ENCODE data around the gene RAP1GAP. TPM values are rescaled to one million over a fixed set of nuclear protein-coding genes. Genes with fewer than 3 reads are reported as not detected.

RAP1GAP gene
- total RNA-seq, 2 donors from 2014 or later, result 8.0 to 8.2 TPM

- Histone ChIP-seq H3K9me3 (ENCODE audit: control insufficient read depth, low read length) (no peaks in the 10 kb centered on the region), H3K4me3 (ENCODE audit: low read length) (no peak overlapping the region), H3K36me3 (ENCODE audit: control insufficient read depth, insufficient read depth, low read length) (no peaks in the 10 kb centered on the region), H3K27ac (ENCODE audit: low read depth, low read length) (no peak overlapping the region), H3K27me3 (ENCODE audit: control insufficient read depth, insufficient read depth, low read length, poor library complexity, severe bottlenecking) (no peaks in the 10 kb centered on the region), H3K9ac (ENCODE audit: extremely low read depth, low read length, poor library complexity, severe bottlenecking) (no peak overlapping the region), H3K4me1 (ENCODE audit: control insufficient read depth, insufficient read depth, low read length) (no peaks in the 10 kb centered on the region)
- H3K27me3 Mint-ChIP-seq (ENCODE audit: insufficient read depth), result no peaks in the 10 kb centered on the region
- peak overlapping the region; percentile 5 for H3K27ac Mint-ChIP-seq
- 78 to 81% methylated on average over 8 of the region's 8 CpGs for WGBS, 2 experiments (ENCODE audit: insufficient coverage in 1 of 2, insufficient read length in 1 of 2)
- H3K4me1 Mint-ChIP-seq, result peaks cover 4% of the 10 kb centered on the region
- TF ChIP-seq CTCF (conservative IDR thresholded peaks at IDR 0.05), result no peak
- H3K4me3 Mint-ChIP-seq, result no peak overlapping the region
- H3K36me3 Mint-ChIP-seq (ENCODE audit: low read depth), result no peaks in the 10 kb centered on the region
- H3K9me3 Mint-ChIP-seq, result no peaks in the 10 kb centered on the region
- no peak for DNase-seq
Measured at GRCh38 chr1:21598904-21599303, 70.3 kb downstream of the RAP1GAP start.

- WGBS, 2 experiments (ENCODE audit: insufficient coverage in 1 of 2, insufficient read length in 1 of 2), result 80% methylated on average over 7 of the region's 7 CpGs; no CpG with 5 or more reads in 1 of the 2 experiments
- H3K27ac Mint-ChIP-seq, result no peak overlapping the region
- TF ChIP-seq CTCF (conservative IDR thresholded peaks at IDR 0.05), result no peak
- Histone ChIP-seq H3K4me3 (ENCODE audit: low read length) (no peak overlapping the region), H3K9ac (ENCODE audit: extremely low read depth, low read length, poor library complexity, severe bottlenecking) (no peak overlapping the region), H3K27me3 (ENCODE audit: control insufficient read depth, insufficient read depth, low read length, poor library complexity, severe bottlenecking) (no peaks in the 10 kb centered on the region), H3K4me1 (ENCODE audit: control insufficient read depth, insufficient read depth, low read length) (no peaks in the 10 kb centered on the region), H3K27ac (ENCODE audit: low read depth, low read length) (no peak overlapping the region), H3K36me3 (ENCODE audit: control insufficient read depth, insufficient read depth, low read length) (no peaks in the 10 kb centered on the region), H3K9me3 (ENCODE audit: control insufficient read depth, low read length) (no peaks in the 10 kb centered on the region)
- no peaks in the 10 kb centered on the region for H3K27me3 Mint-ChIP-seq (ENCODE audit: insufficient read depth)
- H3K9me3 Mint-ChIP-seq, result no peaks in the 10 kb centered on the region
- no peak for DNase-seq
- H3K4me3 Mint-ChIP-seq, result no peak overlapping the region
- H3K36me3 Mint-ChIP-seq (ENCODE audit: low read depth), result no peaks in the 10 kb centered on the region
- peaks cover 4% of the 10 kb centered on the region for H3K4me1 Mint-ChIP-seq
Measured at GRCh38 chr1:21598417-21598816, 70.7 kb downstream of the RAP1GAP start.

GRCh38 chr1:21597753-21598152 is 71.4 kb downstream of the RAP1GAP start:
- H3K36me3 Mint-ChIP-seq (ENCODE audit: low read depth), result no peaks in the 10 kb centered on the region

More at GRCh38 chr1:21597753-21598152, 71.4 kb downstream of the RAP1GAP start:
- no peak for TF ChIP-seq CTCF (conservative IDR thresholded peaks at IDR 0.05)
- Histone ChIP-seq H3K36me3 (ENCODE audit: control insufficient read depth, insufficient read depth, low read length) (no peaks in the 10 kb centered on the region), H3K9ac (ENCODE audit: extremely low read depth, low read length, poor library complexity, severe bottlenecking) (no peak overlapping the region), H3K27me3 (ENCODE audit: control insufficient read depth, insufficient read depth, low read length, poor library complexity, severe bottlenecking) (no peaks in the 10 kb centered on the region), H3K9me3 (ENCODE audit: control insufficient read depth, low read length) (no peaks in the 10 kb centered on the region), H3K4me3 (ENCODE audit: low read length) (no peak overlapping the region), H3K4me1 (ENCODE audit: control insufficient read depth, insufficient read depth, low read length) (no peaks in the 10 kb centered on the region), H3K27ac (ENCODE audit: low read depth, low read length) (no peak overlapping the region)
- 89 to 91% methylated on average over 9 to 19 of the region's 19 CpGs for WGBS, 2 experiments (ENCODE audit: insufficient coverage in 1 of 2, insufficient read length in 1 of 2)
- Mint-ChIP-seq H3K27ac (peak overlapping the region; percentile 26), H3K4me3 (no peak overlapping the region), H3K27me3 (ENCODE audit: insufficient read depth) (no peaks in the 10 kb centered on the region), H3K9me3 (no peaks in the 10 kb centered on the region), H3K4me1 (peaks cover 4% of the 10 kb centered on the region)
- no peak for DNase-seq
